Measurements from ENCODE around the gene TLX2. TPM values are rescaled to one million over a fixed set of nuclear protein-coding genes. Genes with fewer than 3 reads are reported as not detected.
A peak's percentile ranks its signal among the peaks of the same experiment; 100 is the strongest.

The TLX2 gene
- total and polyA plus RNA-seq, 8 donors = 0.28 to 0.73 TPM; not detected in 6

DNA sequence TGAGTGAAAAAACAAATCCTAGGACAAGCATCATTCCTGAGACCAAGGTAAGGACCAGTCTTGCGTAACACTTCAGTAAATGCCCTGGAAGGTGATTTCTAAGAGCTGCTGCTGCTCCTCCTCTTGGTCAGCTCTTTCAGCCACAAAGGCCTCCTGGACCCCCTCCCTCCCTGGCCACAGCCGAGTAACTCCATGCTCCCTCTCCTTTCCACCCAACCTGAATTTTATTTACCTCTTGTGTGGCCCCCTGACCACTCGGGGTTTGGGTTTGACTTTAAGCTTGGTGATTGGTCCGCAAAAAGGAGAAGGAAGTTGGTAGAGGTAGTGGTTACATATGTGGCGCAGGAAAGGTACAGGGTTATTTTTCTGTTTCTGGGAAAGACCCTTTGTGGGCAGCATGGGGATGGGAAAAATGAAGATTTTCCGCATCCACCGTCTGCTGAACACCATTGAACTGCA, 24.7 kb downstream of the TLX2 start:
- Histone ChIP-seq H3K4me3 (no peak overlapping the region), H3K27ac (no peak overlapping the region), H3K4me1 (no peaks in the 10 kb centered on the region), H3K36me3 (peaks cover 0 to 6% (median 2%) of the 10 kb centered on the region in 4 donors), H3K27me3 (no peaks in the 10 kb centered on the region), H3K9me3 (no peaks in the 10 kb centered on the region)
- 69 to 79% (median 73%) methylated on average over 7 of the region's 7 CpGs for WGBS, 5 donors
- intact Hi-C loops (cut with DNase I; ENCODE audit: low total_unique reads) = loop anchor here (10.0 kb wide), 1 partner anchor 46 kb away; no protein-coding TSS in a partner anchor
- TF ChIP-seq EP300 (IDR thresholded peaks at IDR 0.05) (no peak), POLR2AphosphoS5 (IDR thresholded peaks at IDR 0.05) (no peak), POLR2A (IDR thresholded peaks at IDR 0.05) (no peak)
- TF ChIP-seq, protein P1, sequence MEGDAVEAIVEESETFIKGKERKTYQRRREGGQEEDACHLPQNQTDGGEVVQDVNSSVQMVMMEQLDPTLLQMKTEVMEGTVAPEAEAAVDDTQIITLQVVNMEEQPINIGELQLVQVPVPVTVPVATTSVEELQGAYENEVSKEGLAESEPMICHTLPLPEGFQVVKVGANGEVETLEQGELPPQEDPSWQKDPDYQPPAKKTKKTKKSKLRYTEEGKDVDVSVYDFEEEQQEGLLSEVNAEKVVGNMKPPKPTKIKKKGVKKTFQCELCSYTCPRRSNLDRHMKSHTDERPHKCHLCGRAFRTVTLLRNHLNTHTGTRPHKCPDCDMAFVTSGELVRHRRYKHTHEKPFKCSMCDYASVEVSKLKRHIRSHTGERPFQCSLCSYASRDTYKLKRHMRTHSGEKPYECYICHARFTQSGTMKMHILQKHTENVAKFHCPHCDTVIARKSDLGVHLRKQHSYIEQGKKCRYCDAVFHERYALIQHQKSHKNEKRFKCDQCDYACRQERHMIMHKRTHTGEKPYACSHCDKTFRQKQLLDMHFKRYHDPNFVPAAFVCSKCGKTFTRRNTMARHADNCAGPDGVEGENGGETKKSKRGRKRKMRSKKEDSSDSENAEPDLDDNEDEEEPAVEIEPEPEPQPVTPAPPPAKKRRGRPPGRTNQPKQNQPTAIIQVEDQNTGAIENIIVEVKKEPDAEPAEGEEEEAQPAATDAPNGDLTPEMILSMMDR (IDR thresholded peaks at IDR 0.05) = no peak
- no peak for DNase-seq

DNA sequence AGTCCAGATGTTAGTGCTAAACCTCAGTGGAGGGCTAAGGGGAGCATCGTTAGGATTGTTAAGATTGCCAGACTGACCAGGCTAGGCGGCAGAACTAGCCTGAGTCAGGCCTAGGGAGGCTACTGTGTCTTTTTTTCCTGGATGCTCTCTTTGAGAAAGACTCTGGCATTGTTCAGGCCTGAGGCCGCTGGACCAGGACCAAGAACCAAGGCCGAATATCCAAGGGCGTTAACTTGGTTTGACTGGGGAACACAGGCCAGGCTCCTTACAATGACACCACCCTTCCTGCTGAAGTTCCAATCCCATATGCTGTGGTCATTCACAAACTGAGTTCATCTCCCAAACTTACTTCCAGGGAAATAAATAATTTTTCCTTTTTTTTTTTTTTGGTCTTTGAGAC, 26.0 kb downstream of the TLX2 start:
- H3K27ac ChIP-seq = peak overlapping the region in 1 of 5 donors; percentile 26
- H3K4me3 ChIP-seq = no peak overlapping the region
- TF ChIP-seq POLR2AphosphoS5 (IDR thresholded peaks at IDR 0.05) (no peak), EP300 (IDR thresholded peaks at IDR 0.05) (no peak), POLR2A (IDR thresholded peaks at IDR 0.05) (no peak)
- TF ChIP-seq, protein P1 (IDR thresholded peaks at IDR 0.05) = no peak
- intact Hi-C loops (cut with DNase I; ENCODE audit: low total_unique reads) = no loop called here
- no peaks in the 10 kb centered on the region for H3K9me3 ChIP-seq
- H3K4me1 ChIP-seq = no peaks in the 10 kb centered on the region
- DNase-seq = no peak
- H3K36me3 ChIP-seq = no peaks in the 10 kb centered on the region
- 74 to 90% (median 84%) methylated on average over 5 of the region's 5 CpGs for WGBS, 5 donors
- H3K27me3 ChIP-seq = no peaks in the 10 kb centered on the region

DNA sequence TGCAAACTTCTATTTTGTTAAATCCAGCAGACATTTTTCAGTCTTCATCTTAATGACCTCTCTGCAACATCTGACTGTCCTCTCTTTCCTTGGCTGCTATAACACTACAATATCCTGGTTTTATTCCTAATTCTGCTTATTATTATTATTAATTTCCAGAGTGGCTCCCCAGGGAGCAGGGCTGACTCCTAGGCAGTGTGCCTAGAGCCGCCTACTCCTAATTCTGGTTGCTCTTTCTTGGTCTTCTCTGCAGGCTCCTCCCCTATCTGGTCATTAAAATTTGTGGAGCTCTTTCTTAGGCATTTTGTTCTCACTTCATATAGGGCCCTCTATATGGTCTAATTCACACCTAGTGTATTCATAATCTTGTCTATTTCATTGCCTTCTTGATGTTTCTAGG, 28.7 kb downstream of the TLX2 start:
- no peak for TF ChIP-seq POLR2A (IDR thresholded peaks at IDR 0.05)
- no peak for TF ChIP-seq POLR2AphosphoS5 (IDR thresholded peaks at IDR 0.05)
- TF ChIP-seq EP300 (IDR thresholded peaks at IDR 0.05) = no peak
- TF ChIP-seq, protein P1 (IDR thresholded peaks at IDR 0.05) = no peak
- intact Hi-C loops (cut with DNase I; ENCODE audit: low total_unique reads) = no loop called here
- no peak for DNase-seq
- Histone ChIP-seq H3K27ac (no peak overlapping the region), H3K4me1 (no peaks in the 10 kb centered on the region), H3K27me3 (no peaks in the 10 kb centered on the region), H3K9me3 (no peaks in the 10 kb centered on the region), H3K4me3 (no peak overlapping the region), H3K36me3 (no peaks in the 10 kb centered on the region)
- WGBS, 5 donors = 88 to 97% (median 91%) methylated on average over 1 of the region's 1 CpG

DNA sequence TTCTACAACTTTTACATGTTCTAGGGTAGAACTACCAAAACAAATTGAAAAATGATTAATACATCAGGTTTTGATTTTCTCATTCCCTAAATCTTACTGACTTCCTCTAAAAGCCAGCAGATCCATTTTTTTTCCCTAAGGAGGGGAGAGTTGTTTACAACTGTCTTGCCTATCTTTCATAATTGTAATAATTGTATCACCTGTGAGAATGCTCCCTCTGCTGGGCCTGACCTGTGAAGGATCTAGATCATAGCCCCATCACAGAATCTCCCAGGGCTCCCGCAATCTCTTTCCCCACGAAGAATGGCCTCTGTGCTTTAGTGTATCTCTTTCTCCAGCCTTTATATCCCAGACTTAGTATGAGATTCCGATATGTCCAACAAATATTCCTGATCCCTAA, 30.4 kb downstream of the TLX2 start:
- H3K36me3 ChIP-seq = no peaks in the 10 kb centered on the region
- peaks cover 9 to 15% (median 13%) of the 10 kb centered on the region in 4 donors for H3K4me1 ChIP-seq
- 81 to 93% (median 89%) methylated on average over 3 of the region's 3 CpGs for WGBS, 5 donors
- no peak overlapping the region for H3K27ac ChIP-seq
- TF ChIP-seq, protein P1 (IDR thresholded peaks at IDR 0.05) = no peak
- TF ChIP-seq EP300 (IDR thresholded peaks at IDR 0.05) (no peak), POLR2AphosphoS5 (IDR thresholded peaks at IDR 0.05) (no peak), POLR2A (IDR thresholded peaks at IDR 0.05) (no peak)
- H3K4me3 ChIP-seq = no peak overlapping the region
- H3K9me3 ChIP-seq = no peaks in the 10 kb centered on the region
- peaks cover 0 to 5% (median 0%) of the 10 kb centered on the region in 3 donors for H3K27me3 ChIP-seq
- intact Hi-C loops (cut with DNase I; ENCODE audit: low total_unique reads) = no loop called here
- no peak for DNase-seq
